PC-9 (cell line): ENCODE measurements around the gene CDK11A. TPM values are rescaled to one million over a fixed set of nuclear protein-coding genes. Genes with fewer than 3 reads are reported as not detected.

Source experiments
- BruUV-seq: library from RNA; stranded (reverse); fragments of 400-500 nt; replicated peaks from 2 replicates; lab custom pipeline; 2021; lab: Mats Ljungman, UMichigan
- CTCF ChIA-PET: fragments of 300-600 bp; sonication (Branson Sonifier 250); formaldehyde crosslinking; loops from one replicate; lab custom pipeline; 2022; ENCODE audit warnings: antibody characterized with exemption; lab: Charles Lee
- POLR2A ChIA-PET: fragments of 300-600 bp; sonication (Branson Sonifier 250); formaldehyde crosslinking; loops from one replicate; lab custom pipeline; 2022; ENCODE audit warnings: antibody characterized with exemption; ENCODE audit not compliant: unreplicated experiment; lab: Charles Lee
- DNase-seq, 2 experiments: peaks; one replicate each; pipeline versions ENCODE4 v3.0.0 to v3.0.0-alpha.2; 2015 to 2022; ENCODE audit warnings: mixed read lengths in 1 of 2
- H2AFZ ChIP-seq: fragments of 200-600 bp; sonication (generic); 2 replicates; pipeline ENCODE4 v1.8.1; 2017; ENCODE audit warnings: antibody characterized with exemption
- H3F3A ChIP-seq: fragments of 200-600 bp; sonication (generic); 2 replicates; pipeline ENCODE4 v1.8.1; 2017; ENCODE audit warnings: antibody characterized with exemption, mild to moderate bottlenecking, low read depth; ENCODE audit not compliant: insufficient read depth
- H3K27ac ChIP-seq: fragments of 200-600 bp; sonication (generic); 2 replicates; pipeline ENCODE4 v1.6.1; 2016; ENCODE audit warnings: mixed run types
- H3K27me3 ChIP-seq: fragments of 200-600 bp; sonication (generic); 2 replicates; pipeline ENCODE4 v1.6.1; 2016; ENCODE audit warnings: low read depth, mixed run types; ENCODE audit not compliant: insufficient read depth
- H3K36me3 ChIP-seq: fragments of 200-600 bp; sonication (generic); 2 replicates; pipeline ENCODE4 v1.6.1; 2016; ENCODE audit warnings: low read depth, mixed run types
- H3K4me1 ChIP-seq: fragments of 200-600 bp; sonication (generic); replicated peaks from 2 replicates; pipeline ENCODE4 v1.6.1; 2016; ENCODE audit warnings: mixed run types; ENCODE audit not compliant: insufficient read depth
- H3K4me2 ChIP-seq: fragments of 200-600 bp; sonication (generic); 2 replicates; pipeline ENCODE4 v1.6.1; 2017; ENCODE audit warnings: mixed run types
- H3K4me3 ChIP-seq: fragments of 200-600 bp; sonication (generic); 2 replicates; pipeline ENCODE4 v1.6.1; 2016; ENCODE audit warnings: mixed run types
- H3K79me2 ChIP-seq: fragments of 200-600 bp; sonication (generic); 2 replicates; pipeline ENCODE4 v1.6.1; 2017; ENCODE audit warnings: low read depth, mixed run types
- H3K9me2 ChIP-seq: fragments of 200-600 bp; sonication (generic); 2 replicates; pipeline ENCODE4 v1.8.1; 2017; ENCODE audit warnings: mild to moderate bottlenecking; ENCODE audit not compliant: insufficient read depth
- H3K9me3 ChIP-seq: fragments of 200-600 bp; sonication (generic); 2 replicates; pipeline ENCODE4 v1.8.1; 2016; ENCODE audit warnings: low read depth; ENCODE audit not compliant: insufficient read depth
- H4K20me1 ChIP-seq: fragments of 200-600 bp; sonication (generic); 2 replicates; pipeline ENCODE4 v1.8.1; 2017; ENCODE audit not compliant: insufficient read depth
- EZH2 ChIP-seq: fragments of 200-600 bp; sonication (generic); IDR thresholded peaks from 2 replicates; pipeline ENCODE4 v1.8.0; 2017; ENCODE audit warnings: antibody characterized with exemption, low read depth
- intact Hi-C: fragments of 100-400 bp; cut with micrococcal nuclease; formaldehyde crosslinking; loops from one replicate; pipeline ENCODE4 v1.10.0; 2022; ENCODE audit not compliant: unreplicated experiment
- total RNA-seq: library from RNA; stranded (reverse); gene quantifications from 2 replicates; pipeline ENCODE4 v1.2.3, GENCODE V29; 2021
- TF ChIP-seq, protein P1 (sequence below): fragments of 200-600 bp; sonication (generic); conservative IDR thresholded peaks from 2 replicates; pipeline ENCODE4 v1.6.1; 2017; ENCODE audit warnings: mixed run types, antibody characterized with exemption, mild to moderate bottlenecking, moderate library complexity

Gene CDK11A
- total RNA-seq, 1 experiment from 2014 or later = 42.2 TPM

DNA sequence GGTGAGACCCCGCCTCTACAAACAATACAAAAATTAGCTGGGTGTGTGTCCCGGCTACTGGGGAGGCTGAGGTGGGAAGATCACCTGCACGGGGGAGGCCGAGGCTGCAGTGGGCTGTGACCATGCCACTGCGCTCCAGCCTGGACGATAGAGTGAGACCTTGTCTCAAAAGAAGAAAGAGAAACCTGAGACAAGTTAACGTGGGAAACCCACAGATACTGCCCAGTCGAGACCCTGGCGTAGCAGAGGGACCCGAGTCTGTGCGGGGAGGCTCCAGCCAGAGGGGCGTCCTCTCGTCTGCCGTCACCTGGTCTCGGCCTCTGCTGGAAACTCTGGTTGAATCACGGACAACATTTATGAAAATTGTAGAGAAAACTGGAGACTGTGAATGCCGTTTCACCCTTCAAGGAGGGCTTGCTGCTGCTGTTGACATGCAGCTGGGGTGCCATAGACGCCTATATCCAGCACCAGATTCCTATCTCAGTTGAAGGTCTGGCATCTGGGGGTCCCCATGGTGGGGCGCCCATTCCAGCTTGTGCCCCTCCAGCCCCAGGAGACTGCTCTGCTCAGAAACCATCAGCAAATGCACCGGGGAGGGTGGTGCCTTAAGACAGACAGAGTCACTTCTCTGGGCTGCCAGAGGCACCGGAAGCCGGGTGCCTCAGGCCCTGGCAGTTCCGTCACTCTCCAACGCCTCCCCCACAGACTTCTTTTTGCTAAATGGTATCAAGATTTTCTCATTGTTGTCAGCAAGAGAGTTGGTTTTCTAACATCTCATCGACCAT is 51.8 kb downstream of the CDK11A start:
- H2AFZ ChIP-seq = no peak overlapping the region
- CTCF ChIA-PET = no interaction called here
- intact Hi-C loops = no loop called here
- no peak overlapping the region for H3K4me2 ChIP-seq
- H3F3A ChIP-seq = no peaks in the 10 kb centered on the region
- POLR2A ChIA-PET = no interaction called here
- H3K27ac ChIP-seq = no peak overlapping the region
- H3K27me3 ChIP-seq = no peaks in the 10 kb centered on the region
- H3K79me2 ChIP-seq = no peaks in the 10 kb centered on the region
- no peak for TF ChIP-seq EZH2
- TF ChIP-seq, protein P1, sequence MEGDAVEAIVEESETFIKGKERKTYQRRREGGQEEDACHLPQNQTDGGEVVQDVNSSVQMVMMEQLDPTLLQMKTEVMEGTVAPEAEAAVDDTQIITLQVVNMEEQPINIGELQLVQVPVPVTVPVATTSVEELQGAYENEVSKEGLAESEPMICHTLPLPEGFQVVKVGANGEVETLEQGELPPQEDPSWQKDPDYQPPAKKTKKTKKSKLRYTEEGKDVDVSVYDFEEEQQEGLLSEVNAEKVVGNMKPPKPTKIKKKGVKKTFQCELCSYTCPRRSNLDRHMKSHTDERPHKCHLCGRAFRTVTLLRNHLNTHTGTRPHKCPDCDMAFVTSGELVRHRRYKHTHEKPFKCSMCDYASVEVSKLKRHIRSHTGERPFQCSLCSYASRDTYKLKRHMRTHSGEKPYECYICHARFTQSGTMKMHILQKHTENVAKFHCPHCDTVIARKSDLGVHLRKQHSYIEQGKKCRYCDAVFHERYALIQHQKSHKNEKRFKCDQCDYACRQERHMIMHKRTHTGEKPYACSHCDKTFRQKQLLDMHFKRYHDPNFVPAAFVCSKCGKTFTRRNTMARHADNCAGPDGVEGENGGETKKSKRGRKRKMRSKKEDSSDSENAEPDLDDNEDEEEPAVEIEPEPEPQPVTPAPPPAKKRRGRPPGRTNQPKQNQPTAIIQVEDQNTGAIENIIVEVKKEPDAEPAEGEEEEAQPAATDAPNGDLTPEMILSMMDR = no peak
- no peak overlapping the region for H3K4me3 ChIP-seq
- H3K4me1 ChIP-seq = no peaks in the 10 kb centered on the region
- BruUV-seq = no TSS peak
- no peaks in the 10 kb centered on the region for H3K9me3 ChIP-seq
- no peaks in the 10 kb centered on the region for H3K36me3 ChIP-seq
- no peaks in the 10 kb centered on the region for H3K9me2 ChIP-seq
- no peak for DNase-seq
- H4K20me1 ChIP-seq = no peaks in the 10 kb centered on the region

DNA sequence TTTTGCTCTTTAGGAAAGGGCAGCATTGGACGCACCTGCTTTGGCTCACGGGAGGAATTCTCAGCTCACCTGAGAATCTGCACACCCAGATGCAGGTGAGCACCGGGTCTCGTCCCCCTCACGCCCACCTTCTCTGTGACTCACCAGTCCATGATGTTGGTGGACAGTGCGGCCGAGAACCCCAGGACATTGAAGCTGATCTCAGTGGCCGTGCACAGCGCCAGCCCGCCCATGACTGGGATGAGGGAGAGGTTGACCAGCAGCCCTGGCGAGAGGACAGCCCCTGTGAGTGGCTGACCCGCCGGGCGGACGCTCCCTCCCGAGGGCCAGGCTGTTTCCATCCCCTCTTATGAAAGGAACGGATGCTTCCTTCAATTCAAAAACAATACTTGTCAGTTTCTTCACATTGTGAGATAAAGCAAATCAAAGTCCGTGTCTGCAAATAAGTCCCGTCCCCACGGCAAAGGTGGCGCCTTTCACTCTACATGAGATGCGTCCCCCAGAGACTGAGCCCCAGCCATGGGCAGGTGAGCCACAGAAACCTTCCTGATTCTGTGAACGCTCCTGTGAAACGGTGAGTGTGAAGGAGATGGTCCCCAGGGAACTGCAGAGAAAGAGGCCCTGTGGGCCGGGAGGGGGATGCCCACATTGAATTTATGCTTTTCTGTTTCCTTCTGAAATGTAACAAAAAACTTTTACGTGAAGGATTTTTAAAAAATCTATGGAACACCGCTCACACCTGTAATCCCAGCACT is 52.6 kb downstream of the CDK11A start:
- H4K20me1 ChIP-seq = no peaks in the 10 kb centered on the region
- POLR2A ChIA-PET = no interaction called here
- no peaks in the 10 kb centered on the region for H3F3A ChIP-seq
- no TSS peak for BruUV-seq
- no peak overlapping the region for H2AFZ ChIP-seq
- no peaks in the 10 kb centered on the region for H3K27me3 ChIP-seq
- no peak overlapping the region for H3K27ac ChIP-seq
- H3K9me3 ChIP-seq = no peaks in the 10 kb centered on the region
- CTCF ChIA-PET = no interaction called here
- H3K4me3 ChIP-seq = no peak overlapping the region
- intact Hi-C loops = no loop called here
- 0 out of 2 replicates have a peak, but pooled peaks cover under 1% of the 10 kb centered on the region for H3K36me3 ChIP-seq
- H3K4me1 ChIP-seq = no peaks in the 10 kb centered on the region
- H3K9me2 ChIP-seq = no peaks in the 10 kb centered on the region
- no peak overlapping the region for H3K4me2 ChIP-seq
- no peak for DNase-seq
- TF ChIP-seq, protein P1 = no peak
- TF ChIP-seq EZH2 = no peak
- no peaks in the 10 kb centered on the region for H3K79me2 ChIP-seq

DNA sequence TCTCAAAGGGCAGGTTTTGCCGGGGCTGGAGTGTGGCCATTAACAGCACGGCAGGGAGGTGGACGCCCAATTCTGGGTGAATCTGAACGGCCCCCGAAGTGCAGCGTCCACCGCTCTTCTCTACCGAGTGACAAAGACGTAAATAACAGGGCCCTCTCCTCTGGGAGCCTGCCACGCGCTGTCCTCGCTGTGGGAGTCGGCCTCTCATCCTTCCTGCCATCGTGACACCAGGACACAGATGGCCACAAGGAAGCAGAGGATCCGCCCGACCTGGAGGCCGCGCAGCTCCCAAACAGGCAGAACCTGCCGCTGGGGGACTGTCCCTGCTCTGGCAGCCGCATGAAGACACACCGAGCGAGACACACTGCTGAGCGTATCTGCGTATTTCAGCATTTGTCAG is 53.3 kb downstream of the CDK11A start:
- Histone ChIP-seq H3K79me2 (no peaks in the 10 kb centered on the region), H3K36me3 (peaks cover 8% of the 10 kb centered on the region), H3K27me3 (no peaks in the 10 kb centered on the region), H3K9me3 (no peaks in the 10 kb centered on the region), H4K20me1 (no peaks in the 10 kb centered on the region), H3K9me2 (no peaks in the 10 kb centered on the region), H2AFZ (no peak overlapping the region), H3K4me3 (no peak overlapping the region), H3F3A (no peaks in the 10 kb centered on the region), H3K27ac (no peak overlapping the region), H3K4me1 (no peaks in the 10 kb centered on the region), H3K4me2 (no peak overlapping the region)
- ChIA-PET POLR2A (no interaction called here), CTCF (no interaction called here)
- BruUV-seq = no TSS peak
- TF ChIP-seq EZH2 = no peak
- TF ChIP-seq, protein P1 = no peak
- no peak for DNase-seq
- intact Hi-C loops = no loop called here
